H1 (cell line): Measurements from ENCODE around the gene ARL8A. TPM values are rescaled to one million over a fixed set of nuclear protein-coding genes. Genes with fewer than 3 reads are reported as not detected.
"Not testable (repeated sequence)": the region's sequence is repeated elsewhere in the genome, so short reads cannot be mapped to it uniquely, and the experiment has no call there.

Source experiments
- CTCF ChIA-PET: fragments of 300-600 bp; sonication (Branson Sonifier 250); formaldehyde crosslinking; loops from one replicate; lab custom pipeline; 2021; ENCODE audit not compliant: partially characterized antibody; lab: Charles Lee
- POLR2A ChIA-PET: fragments of 300-600 bp; sonication (Branson Sonifier 250); formaldehyde crosslinking; loops from one replicate; lab custom pipeline; 2021; ENCODE audit warnings: inconsistent platforms; ENCODE audit not compliant: partially characterized antibody; lab: Charles Lee
- DNase-seq, 2 experiments: peaks; one replicate each; pipeline versions ENCODE4 v3.0.0 to v3.0.0-alpha.2; 2010 to 2022; ENCODE audit warnings: low spot score in 2 of 2, low read depth in 1 of 2, mixed read lengths in 1 of 2
- FAIRE-seq: peaks from 2 replicates; lab custom pipeline; 2011; peaks lifted over from hg19 to GRCh38; lab: Jason Lieb, UNC
- H2AFZ ChIP-seq: 2 replicates; pipeline ENCODE4 v1.8.1; 2012; ENCODE audit warnings: low read length, inconsistent platforms
- H2AK5ac ChIP-seq: 2 replicates; pipeline ENCODE4 v1.6.1; 2013; ENCODE audit warnings: low read depth, low read length
- H2BK120ac ChIP-seq: replicated peaks from 2 replicates; pipeline ENCODE3; 2013; ENCODE audit warnings: low read depth, low read length, inconsistent platforms
- H2BK12ac ChIP-seq: 2 replicates; pipeline ENCODE4 v1.6.1; 2013; ENCODE audit warnings: low read depth, low read length
- H2BK15ac ChIP-seq: 2 replicates; pipeline ENCODE4 v1.6.1; 2013; ENCODE audit warnings: low read length
- H2BK20ac ChIP-seq: 2 replicates; pipeline ENCODE4 v1.6.1; 2013; ENCODE audit warnings: low read length
- H2BK5ac ChIP-seq: 2 replicates; pipeline ENCODE4 v1.6.1; 2013; ENCODE audit warnings: low read depth, low read length
- H3K14ac ChIP-seq: 2 replicates; pipeline ENCODE4 v1.6.1; 2013; ENCODE audit warnings: inconsistent platforms; ENCODE audit not compliant: insufficient read length
- H3K18ac ChIP-seq: 2 replicates; pipeline ENCODE4 v1.6.1; 2013; ENCODE audit warnings: low read length; ENCODE audit errors: extremely low read depth
- H3K23ac ChIP-seq: 2 replicates; pipeline ENCODE4 v1.6.1; 2013; ENCODE audit warnings: inconsistent platforms; ENCODE audit not compliant: insufficient read length
- H3K23me2 ChIP-seq: 2 replicates; pipeline ENCODE4 v1.6.1; 2013; ENCODE audit warnings: low read depth, low read length
- H3K27ac ChIP-seq: 2 replicates; pipeline ENCODE4 v1.6.1; 2011; ENCODE audit warnings: low read depth, low read length, inconsistent platforms
- H3K27me3 ChIP-seq, 4 experiments: replicated peaks in 1 of 4; 1 replicate in 1 of 4; 2 replicates in 3 of 4; pipeline versions ENCODE4 v1.6.1 to v1.8.1; 2011 to 2013; ENCODE audit warnings: low read length in 3 of 4, mild to moderate bottlenecking in 3 of 4, inconsistent platforms in 2 of 4, mixed read lengths in 2 of 4, moderate library complexity in 1 of 4; ENCODE audit not compliant: control insufficient read depth in 3 of 4, insufficient read depth in 3 of 4; ENCODE audit errors: extremely low read depth in 1 of 4
- H3K36me3 ChIP-seq, 4 experiments: 2 replicates each; pipeline versions ENCODE4 v1.6.1 to v1.8.1; 2011 to 2013; ENCODE audit warnings: mild to moderate bottlenecking in 4 of 4, low read length in 3 of 4, moderate library complexity in 2 of 4, control low read depth in 1 of 4, inconsistent platforms in 1 of 4; ENCODE audit not compliant: insufficient read depth in 4 of 4, control insufficient read depth in 2 of 4
- H3K4ac ChIP-seq: replicated peaks from 2 replicates; pipeline ENCODE3; 2013; ENCODE audit warnings: low read length, low read depth, mixed read lengths, inconsistent platforms; ENCODE audit not compliant: insufficient read length
- H3K4me1 ChIP-seq, 4 experiments: replicated peaks in 1 of 4; 1 replicate in 1 of 4; 2 replicates in 3 of 4; pipeline versions ENCODE4 v1.6.1 to v1.8.1; 2011 to 2013; ENCODE audit warnings: low read length in 3 of 4, inconsistent platforms in 2 of 4, mixed read lengths in 1 of 4; ENCODE audit not compliant: insufficient read depth in 4 of 4, control insufficient read depth in 3 of 4
- H3K4me2 ChIP-seq, 2 experiments: 2 replicates each; pipeline versions ENCODE4 v1.6.1 to v1.8.1; 2011 to 2013; ENCODE audit warnings: low read depth in 2 of 2, low read length in 2 of 2, control low read depth in 1 of 2, inconsistent platforms in 1 of 2, mild to moderate bottlenecking in 1 of 2; ENCODE audit not compliant: insufficient read depth in 1 of 2
- H3K4me3 ChIP-seq, 4 experiments: fragments of 200-600, 300-600 bp in 1 of 4; sonication (generic), shearing (Covaris generic), sonication (Bioruptor Twin) in 1 of 4; 2 replicates each; pipeline versions ENCODE4 v1.5.1 to v1.8.1; 2011 to 2016; ENCODE audit warnings: low read length in 4 of 4, low read depth in 3 of 4, control low read depth in 2 of 4, inconsistent platforms in 2 of 4, mild to moderate bottlenecking in 2 of 4, mixed read lengths in 1 of 4, moderate library complexity in 1 of 4; ENCODE audit not compliant: insufficient read depth in 2 of 4; ENCODE audit errors: extremely low read depth in 1 of 4
- H3K56ac ChIP-seq: replicated peaks from 2 replicates; pipeline ENCODE3; 2013; ENCODE audit warnings: low read depth, mild to moderate bottlenecking, mixed read lengths, low read length, inconsistent platforms; ENCODE audit not compliant: insufficient read length
- H3K79me1 ChIP-seq: 2 replicates; pipeline ENCODE4 v1.6.1; 2013; ENCODE audit warnings: low read depth, low read length, control low read depth
- H3K79me2 ChIP-seq, 2 experiments: 2 replicates each; pipeline versions ENCODE4 v1.6.1 to v1.8.1; 2012 to 2013; ENCODE audit warnings: low read length in 2 of 2, mild to moderate bottlenecking in 2 of 2, inconsistent platforms in 1 of 2; ENCODE audit not compliant: insufficient read depth in 2 of 2, control insufficient read depth in 1 of 2
- H3K9ac ChIP-seq, 4 experiments: replicated peaks in 1 of 4; 1 replicate in 1 of 4; 2 replicates in 3 of 4; pipeline versions ENCODE4 v1.6.1 to v1.8.1; 2011 to 2013; ENCODE audit warnings: low read depth in 3 of 4, low read length in 3 of 4, control low read depth in 2 of 4, mild to moderate bottlenecking in 2 of 4, moderate library complexity in 2 of 4, inconsistent platforms in 1 of 4; ENCODE audit errors: extremely low read depth in 1 of 4
- H3K9me3 ChIP-seq, 2 experiments: 2 replicates each; pipeline versions ENCODE4 v1.6.1 to v1.8.1; 2012 to 2013; ENCODE audit warnings: mild to moderate bottlenecking in 2 of 2, moderate library complexity in 2 of 2, control low read depth in 1 of 2, inconsistent platforms in 1 of 2, low read depth in 1 of 2, low read length in 1 of 2, mixed read lengths in 1 of 2; ENCODE audit not compliant: insufficient read depth in 2 of 2
- H4K20me1 ChIP-seq, 2 experiments: replicated peaks in 1 of 2; 2 replicates each; pipeline versions ENCODE3 to v1.8.1; 2011 to 2013; ENCODE audit warnings: inconsistent platforms in 2 of 2, low read length in 2 of 2, mild to moderate bottlenecking in 1 of 2; ENCODE audit not compliant: insufficient read depth in 2 of 2, control insufficient read depth in 1 of 2
- H4K5ac ChIP-seq: 2 replicates; pipeline ENCODE4 v1.6.1; 2013; ENCODE audit warnings: low read length, low read depth, mixed read lengths, inconsistent platforms; ENCODE audit not compliant: insufficient read length
- H4K8ac ChIP-seq: 2 replicates; pipeline ENCODE4 v1.8.0; 2013; ENCODE audit warnings: mild to moderate bottlenecking, moderate library complexity, low read length, inconsistent platforms; ENCODE audit not compliant: insufficient read depth; ENCODE audit errors: extremely low read depth
- H4K91ac ChIP-seq: replicated peaks from 2 replicates; pipeline ENCODE3; 2013; ENCODE audit warnings: low read length, mixed read lengths, inconsistent platforms; ENCODE audit not compliant: insufficient read length
- WGBS, 2 experiments: shearing (Covaris generic) in 1 of 2; methylation state at CpG; one replicate each; pipeline versions ENCODE4 v1.1.6 to v1.1.7; 2013 to 2015; ENCODE audit warnings: low lambda C conversion rate in 2 of 2, mixed read lengths in 2 of 2, inconsistent platforms in 1 of 2, low coverage in 1 of 2, missing lambda C conversion rate in 1 of 2; ENCODE audit not compliant: insufficient replicate concordance in 2 of 2, insufficient coverage in 1 of 2, insufficient read length in 1 of 2; ENCODE audit errors: extremely low coverage in 1 of 2, missing lambda C conversion rate in 1 of 2; 5-methylcytosine and 5-hydroxymethylcytosine counted together
- polyA plus RNA-seq, 7 experiments: library from polyadenylated mRNA; depleted of rRNA in 3 of 7; stranded (reverse) in 5 of 7; unstranded in 2 of 7; fragments of >200 nt in 5 of 7; fragments of 200-250 nt in 2 of 7; gene quantifications; 1 replicate in 5 of 7; 2 replicates in 1 of 7; 4 replicates in 1 of 7; pipeline versions ENCODE4 v1.2.1 to v1.2.3, GENCODE V29; 2011 to 2013; ENCODE audit warnings: missing spikeins in 2 of 7, mixed read lengths in 2 of 7
- total RNA-seq: library from RNA; stranded (reverse); fragmentation: NEBNext Ultra II Directional; extraction: Animal tissue kit (Norgen Biotek cat#: 25700); gene quantifications from 2 replicates; pipeline ENCODE4 v1.2.1, GENCODE V29; 2021

Gene ARL8A
- total and polyA plus RNA-seq, 2 of the 8 experiments (the other 6 are each of a cell fraction or from before 2014, with no cell fraction given): 40.3 to 58.7 TPM

DNA sequence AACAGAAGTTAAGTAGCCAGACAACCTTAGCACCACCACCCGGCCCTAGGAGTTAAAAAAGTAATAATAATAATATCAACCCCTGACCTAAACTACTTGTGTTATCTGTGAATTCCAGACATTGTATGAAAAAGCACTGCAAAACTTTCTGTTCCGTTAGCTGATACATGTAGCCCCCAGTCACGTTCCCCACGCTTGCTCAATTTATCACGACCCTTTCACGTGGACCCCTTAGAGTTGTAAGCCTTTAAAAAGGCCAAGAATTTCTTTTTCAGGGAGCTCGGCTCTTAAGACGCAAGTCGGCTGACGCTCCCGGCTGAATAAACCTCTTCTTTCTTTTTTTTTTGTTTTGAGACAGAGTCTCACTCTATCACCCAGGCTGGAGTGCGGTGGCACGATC, 22.5 kb upstream of the ARL8A start:
- H3K4ac ChIP-seq, H4K5ac ChIP-seq, FAIRE-seq, H3K79me2 ChIP-seq, H2AFZ ChIP-seq, H3K9me3 ChIP-seq, H2BK5ac ChIP-seq, H2AK5ac ChIP-seq, H3K27ac ChIP-seq, H3K23me2 ChIP-seq, H3K4me2 ChIP-seq, H3K79me1 ChIP-seq, H3K4me3 ChIP-seq, H2BK120ac ChIP-seq, H4K8ac ChIP-seq, H3K36me3 ChIP-seq, DNase-seq, H3K27me3 ChIP-seq, H3K14ac ChIP-seq, H3K56ac ChIP-seq, H3K23ac ChIP-seq, H4K20me1 ChIP-seq, H3K18ac ChIP-seq, H4K91ac ChIP-seq, H2BK12ac ChIP-seq, H3K9ac ChIP-seq, H2BK20ac ChIP-seq, H2BK15ac ChIP-seq: not testable (repeated sequence)
- ChIA-PET CTCF (interaction anchor here (1.0 to 10.1 kb wide), 6 partner anchors 9 to 34 kb away, joined by 3 to 77 read pairs (median 4); no protein-coding TSS in a partner anchor), POLR2A (interaction anchor here (1.1 to 2.1 kb wide), 2 partner anchors 10 to 15 kb away, joined by 3 to 5 read pairs; no protein-coding TSS in a partner anchor)
- peaks cover 0 to 14% (median 7%) of the 10 kb centered on the region in 4 experiments; a peak in 6 of 7 replicates for H3K4me1 ChIP-seq
- WGBS, 2 experiments: 91% methylated on average over 13 of the region's 13 CpGs; no CpG with 5 or more reads in 1 of the 2 experiments
